Keratinocyte (primary cell): ENCODE results near the gene SLC38A8. TPM values are rescaled to one million over a fixed set of nuclear protein-coding genes. Genes with fewer than 3 reads are reported as not detected.

Experiments
- DNase-seq: peaks from one replicate; pipeline ENCODE4 v3.0.0-alpha.2; 2011; ENCODE audit warnings: low read depth, missing footprints, low spot score
- FAIRE-seq: peaks from 2 replicates; lab custom pipeline; 2011; peaks lifted over from hg19 to GRCh38; lab: Jason Lieb, UNC
- H2AFZ ChIP-seq: 2 replicates; pipeline ENCODE4 v1.6.0; 2012; ENCODE audit warnings: low read length, control low read depth, inconsistent platforms; ENCODE audit not compliant: control insufficient read depth
- H3K27ac ChIP-seq: 2 replicates; pipeline ENCODE4 v1.5.1; 2011; ENCODE audit warnings: low read length; ENCODE audit not compliant: control insufficient read depth, insufficient read depth
- H3K27me3 ChIP-seq: 3 replicates; pipeline ENCODE4 v1.6.0; 2011; ENCODE audit warnings: low read length; ENCODE audit not compliant: control insufficient read depth, insufficient read depth; ENCODE audit errors: extremely low read depth
- H3K36me3 ChIP-seq, 2 experiments: 2 replicates in 1 of 2; 3 replicates in 1 of 2; pipeline ENCODE4 v1.5.1; 2011; ENCODE audit warnings: low read length in 2 of 2, mild to moderate bottlenecking in 1 of 2; ENCODE audit not compliant: control insufficient read depth in 2 of 2, insufficient read depth in 2 of 2; ENCODE audit errors: extremely low read depth in 1 of 2
- H3K4me1 ChIP-seq: 3 replicates; pipeline ENCODE4 v1.5.1; 2011; ENCODE audit warnings: low read length; ENCODE audit not compliant: control insufficient read depth, insufficient read depth; ENCODE audit errors: extremely low read depth
- H3K4me2 ChIP-seq: 3 replicates; pipeline ENCODE4 v1.6.0; 2011; ENCODE audit warnings: low read depth, low read length; ENCODE audit not compliant: control insufficient read depth, insufficient read depth; ENCODE audit errors: extremely low read depth
- H3K4me3 ChIP-seq, 3 experiments: fragments of 200-600 bp in 1 of 3; sonication (generic) in 1 of 3; 2 replicates in 2 of 3; 3 replicates in 1 of 3; pipeline ENCODE4 v1.5.1; 2011 to 2016; ENCODE audit warnings: low read length in 3 of 3, mild to moderate bottlenecking in 3 of 3, control low read depth in 2 of 3, inconsistent platforms in 1 of 3, low read depth in 1 of 3, mixed read lengths in 1 of 3, mixed run types in 1 of 3, moderate library complexity in 1 of 3; ENCODE audit not compliant: control insufficient read depth in 2 of 3, insufficient read depth in 2 of 3; ENCODE audit errors: extremely low read depth in 1 of 3
- H3K79me2 ChIP-seq: 2 replicates; pipeline ENCODE4 v1.6.0; 2012; ENCODE audit warnings: low read length; ENCODE audit not compliant: control insufficient read depth, insufficient read depth
- H3K9ac ChIP-seq: 3 replicates; pipeline ENCODE4 v1.6.0; 2011; ENCODE audit warnings: low read length; ENCODE audit not compliant: control insufficient read depth, insufficient read depth; ENCODE audit errors: extremely low read depth
- H3K9me1 ChIP-seq: 3 replicates; pipeline ENCODE4 v1.6.0; 2011; ENCODE audit warnings: low read length; ENCODE audit not compliant: control insufficient read depth, insufficient read depth; ENCODE audit errors: extremely low read depth
- H3K9me3 ChIP-seq: 2 replicates; pipeline ENCODE4 v1.5.1; 2012; ENCODE audit warnings: low read depth, low read length; ENCODE audit not compliant: control insufficient read depth
- H4K20me1 ChIP-seq: 3 replicates; pipeline ENCODE4 v1.6.0; 2011; ENCODE audit warnings: low read length; ENCODE audit not compliant: control insufficient read depth, insufficient read depth; ENCODE audit errors: extremely low read depth
- CTCF ChIP-seq, 3 experiments: IDR thresholded peaks in 1 of 3; conservative IDR thresholded peaks in 1 of 3; optimal IDR thresholded peaks in 1 of 3; 2 replicates in 2 of 3; 3 replicates in 1 of 3; pipeline versions ENCODE3 to v1.5.1; 2011; ENCODE audit warnings: low read length in 3 of 3, mild to moderate bottlenecking in 3 of 3, moderate library complexity in 2 of 3, control low read depth in 1 of 3, inconsistent platforms in 1 of 3; ENCODE audit not compliant: insufficient read depth in 2 of 3; ENCODE audit errors: extremely low read depth in 1 of 3
- EZH2 ChIP-seq: IDR thresholded peaks from one replicate; pipeline ENCODE4 v1.6.1; 2012; ENCODE audit warnings: inconsistent platforms, mild to moderate bottlenecking, low read length, moderate library complexity
- dilution Hi-C: fragments of 300-500 bp; cut with MboI; formaldehyde crosslinking; loops from one replicate; pipeline ENCODE4 v1.7.0; 2020; ENCODE audit warnings: low sequenced_read_pairs; ENCODE audit not compliant: extremely low pct_ligation_motif_present
- polyA plus RNA-seq, 5 experiments: library from polyadenylated mRNA; depleted of rRNA in 3 of 5; stranded (reverse) in 3 of 5; stranded (forward) in 1 of 5; unstranded in 1 of 5; fragments of >200 nt; gene quantifications; 1 replicate in 1 of 5; 2 replicates in 3 of 5; 3 replicates in 1 of 5; pipeline versions ENCODE4 v1.2.1 to v1.2.3, GENCODE V29; 2011 to 2012; ENCODE audit warnings: missing spikeins in 2 of 5, low read depth in 1 of 5, low replicate concordance in 1 of 5

The SLC38A8 gene
- polyA plus RNA-seq, 1 donor (not counting 4 experiments of a cell fraction or from before 2014, with no cell fraction given): not detected

GRCh38 chr16:84021488-84021887, 21.1 kb downstream of the SLC38A8 start:
- TF ChIP-seq EZH2 (no peak), CTCF (optimal IDR thresholded peaks at IDR 0.05 in 1 of 3, IDR thresholded peaks at IDR 0.05 in 1 of 3, conservative IDR thresholded peaks at IDR 0.05 in 1 of 3; ENCODE audit: extremely low read depth in 1 of 3, insufficient read depth in 2 of 3, low read length in 3 of 3) (no peak)
- dilution Hi-C loops: no loop called here
- no peaks in the 10 kb centered on the region for H3K36me3 ChIP-seq

GRCh38 chr16:84020353-84020752, 22.2 kb downstream of the SLC38A8 start:
- Histone ChIP-seq H3K27me3 (no peaks in the 10 kb centered on the region), H2AFZ (no peak overlapping the region), H3K4me1 (peaks cover 7% of the 10 kb centered on the region), H3K27ac (no peak overlapping the region), H3K9me3 (peaks cover 2% of the 10 kb centered on the region), H4K20me1 (no peaks in the 10 kb centered on the region), H3K4me3 (no peak overlapping the region), H3K36me3 (no peaks in the 10 kb centered on the region), H3K4me2 (no peak overlapping the region), H3K9me1 (no peaks in the 10 kb centered on the region), H3K79me2 (no peaks in the 10 kb centered on the region), H3K9ac (no peak overlapping the region)
- TF ChIP-seq CTCF (optimal IDR thresholded peaks at IDR 0.05 in 1 of 3, IDR thresholded peaks at IDR 0.05 in 1 of 3, conservative IDR thresholded peaks at IDR 0.05 in 1 of 3; ENCODE audit: extremely low read depth in 1 of 3, insufficient read depth in 2 of 3, low read length in 3 of 3) (no peak), EZH2 (no peak)
- DNase-seq: no peak
- FAIRE-seq: no peak
- dilution Hi-C loops: no loop called here

More at GRCh38 chr16:84021488-84021887, 21.1 kb downstream of the SLC38A8 start:
- H3K79me2 ChIP-seq: no peaks in the 10 kb centered on the region
- no peaks in the 10 kb centered on the region for H4K20me1 ChIP-seq
- H3K27ac ChIP-seq: no peak overlapping the region
- H3K9me3 ChIP-seq: peaks cover 2% of the 10 kb centered on the region
- no peak overlapping the region for H3K4me2 ChIP-seq
- H3K9ac ChIP-seq: no peak overlapping the region
- no peak overlapping the region for H3K4me3 ChIP-seq
- no peaks in the 10 kb centered on the region for H3K27me3 ChIP-seq
- no peaks in the 10 kb centered on the region for H3K9me1 ChIP-seq
- FAIRE-seq: no peak
- no peak overlapping the region for H2AFZ ChIP-seq
- no peak for DNase-seq
- peaks cover 9% of the 10 kb centered on the region for H3K4me1 ChIP-seq
